Transverse colon (tissue), 4 donors: ENCODE data around the gene PTPRN2. TPM values are rescaled to one million over a fixed set of nuclear protein-coding genes. Genes with fewer than 3 reads are reported as not detected.

Source experiments
- DNase-seq: peaks from one replicate; pipeline ENCODE4 v3.0.0-alpha.2; 2019
- H3K27ac ChIP-seq, 4 donors: fragments of 200-600 bp; sonication (generic); 2 replicates each; pipeline ENCODE4 v1.5.1; 2016 to 2018; ENCODE audit warnings: inconsistent platforms in 4 of 4
- H3K27me3 ChIP-seq: fragments of 200-600 bp; sonication (generic); 2 replicates; pipeline ENCODE4 v1.5.1; 2017; ENCODE audit warnings: inconsistent platforms
- H3K36me3 ChIP-seq, 4 donors: fragments of 200-600 bp; sonication (generic); 2 replicates each; pipeline ENCODE4 v1.5.1; 2017 to 2019; ENCODE audit warnings: inconsistent platforms in 4 of 4
- H3K4me1 ChIP-seq, 4 donors: fragments of 200-600 bp; sonication (generic); 2 replicates each; pipeline ENCODE4 v1.5.1; 2017 to 2020; ENCODE audit warnings: inconsistent platforms in 4 of 4
- H3K4me3 ChIP-seq, 4 donors: fragments of 200-600 bp; sonication (generic); 1 replicate in 1 of 4; 2 replicates in 3 of 4; pipeline versions ENCODE4 v1.5.1 to v1.6.1; 2017 to 2019; ENCODE audit warnings: inconsistent platforms in 4 of 4
- H3K9me3 ChIP-seq, 2 donors: fragments of 200-600 bp; sonication (generic); 2 replicates each; pipeline ENCODE4 v1.5.1; 2017 to 2019; ENCODE audit warnings: inconsistent platforms in 2 of 2
- CTCF ChIP-seq, 5 experiments: fragments of 200-600 bp in 3 of 5; fragments of 450-650 bp in 2 of 5; sonication (generic) in 3 of 5; IDR thresholded peaks; 1 replicate in 2 of 5; 2 replicates in 3 of 5; pipeline ENCODE4 v1.5.1; 2016 to 2017; ENCODE audit warnings: antibody characterized with exemption in 5 of 5, inconsistent platforms in 3 of 5, mild to moderate bottlenecking in 2 of 5, moderate library complexity in 1 of 5
- EP300 ChIP-seq: sonication (generic); formaldehyde crosslinking; IDR thresholded peaks from one replicate; pipeline ENCODE4 v1.6.1; 2017; ENCODE audit warnings: antibody characterized with exemption, low read depth
- POLR2A ChIP-seq: fragments of 450-650 bp; IDR thresholded peaks from one replicate; pipeline ENCODE4 v1.6.1; 2016; ENCODE audit warnings: antibody characterized with exemption, mild to moderate bottlenecking, moderate library complexity
- POLR2AphosphoS5 ChIP-seq, 3 donors: sonication (generic); formaldehyde crosslinking; IDR thresholded peaks; one replicate each; pipeline ENCODE4 v1.6.1; 2016; ENCODE audit warnings: antibody characterized with exemption in 3 of 3
- WGBS, 2 donors: methylation state at CpG; one replicate each; pipeline ENCODE4 v1.1.5; 2018; ENCODE audit warnings: low coverage in 1 of 2; 5-methylcytosine and 5-hydroxymethylcytosine counted together
- in situ Hi-C, 4 donors: fragments of 200-750 bp; cut with MboI; loops; one replicate each; pipeline versions ENCODE4 v1.15.0 to v1.15.1; 2017; ENCODE audit warnings: low sequenced_read_pairs in 3 of 4, low pct_ligation_motif_present in 1 of 4, low pct_unique_long_range_greater_than_20kb in 1 of 4
- intact Hi-C: fragments of 100-400 bp; cut with DNase I; formaldehyde crosslinking; loops from one replicate; pipeline ENCODE4 v1.15.1; 2023; ENCODE audit warnings: low total_unique reads
- total RNA-seq, 4 donors: library from RNA; depleted of rRNA; stranded (reverse); fragments of >200 nt; gene quantifications; one replicate each; pipeline ENCODE4 v1.1.0, GENCODE V29; 2016

The PTPRN2 gene
- total RNA-seq, 4 donors from 2014 or later = 15.4 to 31.1 (median 21.8) TPM

- Histone ChIP-seq H3K36me3 (no peaks in the 10 kb centered on the region), H3K4me1 (no peaks in the 10 kb centered on the region), H3K27me3 (no peaks in the 10 kb centered on the region), H3K9me3 (peaks cover 8 to 10% of the 10 kb centered on the region in 2 donors), H3K27ac (no peak overlapping the region), H3K4me3 (no peak overlapping the region)
- 78 to 100% methylated on average over 1 of the region's 1 CpG for WGBS, 2 donors
- no peak for TF ChIP-seq EP300
- TF ChIP-seq CTCF (IDR thresholded peaks at IDR 0.05) = no peak
- TF ChIP-seq POLR2A = no peak
- no peak for TF ChIP-seq POLR2AphosphoS5 (IDR thresholded peaks at IDR 0.05)
- DNase-seq = no peak
- intact Hi-C loops = no loop called here
- in situ Hi-C loops = no loop called here
These were observed 947.5 kb downstream of the PTPRN2 start for GRCh38 chr7:157640144-157640543.

DNA sequence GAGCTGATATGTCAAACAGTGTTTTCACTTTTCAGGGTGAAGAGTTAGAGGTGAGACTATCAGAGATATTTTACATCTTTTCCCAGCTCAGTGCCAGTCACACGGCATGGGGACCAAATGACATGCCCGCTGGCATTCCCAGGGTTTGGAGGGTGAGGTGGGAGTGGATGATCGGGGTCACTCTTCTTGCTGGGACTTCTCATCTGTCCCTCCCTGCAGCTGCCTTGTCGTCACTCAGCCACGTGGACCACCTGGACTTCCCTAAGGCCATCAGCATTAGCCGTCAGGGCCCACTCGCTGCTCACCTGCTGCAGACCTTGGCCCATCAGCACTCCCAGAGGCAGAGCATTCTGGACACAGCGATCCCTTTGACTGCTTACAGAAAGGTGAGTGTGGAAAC is 949.1 kb downstream of the PTPRN2 start:
- peaks cover 8 to 10% of the 10 kb centered on the region in 2 donors for H3K9me3 ChIP-seq
- no peaks in the 10 kb centered on the region for H3K4me1 ChIP-seq
- no peaks in the 10 kb centered on the region for H3K27me3 ChIP-seq
- intact Hi-C loops (no loop called here), in situ Hi-C loops (no loop called here)
- H3K27ac ChIP-seq = no peak overlapping the region
- no peaks in the 10 kb centered on the region for H3K36me3 ChIP-seq
- DNase-seq = no peak
- TF ChIP-seq CTCF (IDR thresholded peaks at IDR 0.05) (no peak), POLR2A (no peak), POLR2AphosphoS5 (IDR thresholded peaks at IDR 0.05) (no peak), EP300 (no peak)
- WGBS, 2 donors = 97% methylated on average over 8 of the region's 8 CpGs; no CpG with 5 or more reads in 1 of the 2 donors
- no peak overlapping the region for H3K4me3 ChIP-seq

DNA sequence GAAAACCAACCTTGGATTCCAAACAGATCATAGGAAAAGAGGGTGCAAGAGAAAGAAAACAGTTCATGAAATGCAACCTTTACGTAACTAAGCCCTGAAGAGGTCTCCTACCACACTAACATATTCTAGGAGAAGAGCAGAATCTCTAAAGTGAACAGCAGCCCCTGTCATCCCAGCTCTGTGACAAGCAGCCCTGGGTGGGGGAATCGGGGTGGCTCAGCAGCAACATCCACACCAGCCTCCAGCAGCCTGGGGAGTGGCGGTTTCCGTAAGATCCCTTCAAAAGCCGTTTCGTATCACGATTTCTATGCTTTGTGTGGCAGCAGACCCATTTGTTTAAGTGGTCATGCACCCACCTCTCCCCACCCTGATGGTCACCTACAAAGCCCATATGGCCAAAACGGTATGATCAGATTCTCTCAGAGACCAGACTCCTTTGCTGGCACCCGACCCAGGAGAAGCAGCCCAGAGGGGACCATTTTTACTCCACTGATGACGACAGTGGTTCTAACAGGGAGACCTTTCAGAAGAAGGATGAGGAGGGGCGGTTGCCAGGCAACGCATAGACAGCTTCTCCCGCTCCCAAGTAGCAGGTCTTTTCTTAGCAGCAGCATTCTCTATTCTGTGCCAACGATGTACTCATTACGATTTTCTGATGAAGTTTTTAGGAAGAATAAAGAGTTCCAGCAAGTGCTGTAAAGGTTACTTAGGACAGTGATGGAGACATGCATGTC is 950.2 kb downstream of the PTPRN2 start:
- intact Hi-C loops (no loop called here), in situ Hi-C loops (no loop called here)

DNA sequence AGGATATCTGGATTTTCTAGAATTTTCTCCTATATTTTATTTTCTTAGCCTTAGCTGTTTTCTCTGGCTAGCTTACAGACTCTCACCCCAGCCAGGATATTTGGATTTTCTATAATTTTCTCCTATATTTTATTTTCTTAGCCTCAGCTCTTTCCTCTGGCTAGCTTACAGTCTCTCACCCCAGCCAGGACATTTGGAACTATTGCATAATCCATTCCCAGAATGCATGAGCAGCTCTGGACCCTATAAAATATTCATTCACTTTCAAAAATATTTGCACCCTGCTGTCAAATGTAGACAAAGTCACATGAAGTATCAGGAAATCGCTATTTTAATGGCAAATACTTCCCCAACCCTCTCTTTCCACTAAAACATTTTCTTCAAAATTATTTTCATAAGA is 952.0 kb downstream of the PTPRN2 start:
- peaks cover 7 to 8% of the 10 kb centered on the region in 2 donors for H3K9me3 ChIP-seq
- 60 to 79% methylated on average over 1 of the region's 1 CpG for WGBS, 2 donors
- no peak for TF ChIP-seq EP300
- no peak for DNase-seq
- H3K36me3 ChIP-seq = no peaks in the 10 kb centered on the region
- in situ Hi-C loops = no loop called here
- no peaks in the 10 kb centered on the region for H3K27me3 ChIP-seq
- H3K27ac ChIP-seq = no peak overlapping the region
- H3K4me3 ChIP-seq = no peak overlapping the region
- no peaks in the 10 kb centered on the region for H3K4me1 ChIP-seq
- intact Hi-C loops = no loop called here

More for the DNA sequence above, 950.2 kb downstream of the PTPRN2 start:
- WGBS, 2 donors = 70 to 80% methylated on average over 4 to 15 of the region's 15 CpGs
- no peak overlapping the region for H3K4me3 ChIP-seq
- no peaks in the 10 kb centered on the region for H3K36me3 ChIP-seq
- peaks cover 8 to 10% of the 10 kb centered on the region in 2 donors for H3K9me3 ChIP-seq
- DNase-seq = no peak
- no peaks in the 10 kb centered on the region for H3K27me3 ChIP-seq
- no peak for TF ChIP-seq CTCF (IDR thresholded peaks at IDR 0.05)
- no peak for TF ChIP-seq POLR2AphosphoS5 (IDR thresholded peaks at IDR 0.05)
- TF ChIP-seq EP300 = no peak
- no peak for TF ChIP-seq POLR2A
- H3K4me1 ChIP-seq = no peaks in the 10 kb centered on the region
- no peak overlapping the region for H3K27ac ChIP-seq

- H3K27ac ChIP-seq = no peak overlapping the region
- in situ Hi-C loops = no loop called here
- no peaks in the 10 kb centered on the region for H3K27me3 ChIP-seq
- WGBS, 2 donors = 75 to 88% methylated on average over 3 to 6 of the region's 6 CpGs
- no peak for DNase-seq
- no peaks in the 10 kb centered on the region for H3K36me3 ChIP-seq
- peaks cover 1 to 3% of the 10 kb centered on the region in 2 donors for H3K9me3 ChIP-seq
- no peaks in the 10 kb centered on the region for H3K4me1 ChIP-seq
- no peak overlapping the region for H3K4me3 ChIP-seq
- intact Hi-C loops = no loop called here
- no peak for TF ChIP-seq POLR2A
- TF ChIP-seq CTCF (IDR thresholded peaks at IDR 0.05) = no peak
- TF ChIP-seq EP300 = no peak
- no peak for TF ChIP-seq POLR2AphosphoS5 (IDR thresholded peaks at IDR 0.05)
These were observed 952.5 kb downstream of the PTPRN2 start for GRCh38 chr7:157635148-157635500.
